HepG2 (cell line): ENCODE measurements around the gene RIF1.

ENCODE experiments used
- ATF7-NPFF ChIP-seq: sonication (generic); formaldehyde crosslinking; IDR thresholded peaks from 2 replicates; pipeline ENCODE4 v1.8.1; 2023; ENCODE audit warnings: mild to moderate bottlenecking, low read depth, missing genetic modification reagents, moderate library complexity
- CTCF ChIP-seq: sonication (generic); formaldehyde crosslinking; IDR thresholded peaks from 2 replicates; pipeline ENCODE4 v1.5.0; 2020; ENCODE audit warnings: mild to moderate bottlenecking, missing genetic modification reagents, moderate library complexity
- HMG20B ChIP-seq: conservative IDR thresholded peaks from 2 replicates; pipeline ENCODE4 v1.6.1; 2016; ENCODE audit warnings: missing genetic modification reagents, missing compliant biosample characterization
- SOX5 ChIP-seq: IDR thresholded peaks from 2 replicates; pipeline ENCODE4 v1.6.1; 2016; ENCODE audit warnings: borderline replicate concordance
- ZNF407 ChIP-seq: sonication (generic); formaldehyde crosslinking; IDR thresholded peaks from one replicate; pipeline ENCODE4 v1.5.1; 2020; ENCODE audit warnings: mild to moderate bottlenecking, missing genetic modification reagents; ENCODE audit errors: not compliant biosample characterization
- ZNF605 ChIP-seq: sonication (generic); formaldehyde crosslinking; IDR thresholded peaks from 2 replicates; pipeline ENCODE4 v1.8.0; 2022; ENCODE audit warnings: mild to moderate bottlenecking, missing genetic modification reagents
- TF ChIP-seq, protein P1 (sequence below): sonication (generic); formaldehyde crosslinking; IDR thresholded peaks from 2 replicates; pipeline ENCODE4 v1.8.1; 2023; ENCODE audit warnings: missing genetic modification reagents, inconsistent platforms, borderline replicate concordance

DNA sequence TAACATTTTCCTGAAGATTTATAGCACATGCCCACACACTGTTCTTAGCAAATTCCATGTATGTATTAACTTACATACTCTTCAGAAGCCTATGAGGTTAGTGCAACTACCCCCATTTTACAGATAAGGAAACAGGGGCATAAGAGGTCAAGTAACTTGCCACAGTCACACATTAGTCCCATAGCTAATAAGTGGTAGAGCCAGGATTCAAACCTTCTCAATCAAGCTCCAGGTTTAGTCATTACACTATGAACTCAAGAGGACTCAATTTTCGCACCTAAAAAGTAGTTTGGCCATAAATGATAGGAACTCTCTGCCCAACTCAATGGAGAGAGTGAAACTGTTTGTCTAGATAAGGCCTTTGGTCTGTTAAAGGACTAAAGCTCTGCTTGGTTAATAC, 9.7 kb upstream of the RIF1 start:
- TF ChIP-seq ZNF407 (CRISPR knock-in tag) (no peak), HMG20B (CRISPR knock-in tag) (no peak), SOX5 (CRISPR knock-in tag) (no peak), CTCF (CRISPR knock-in tag) (no peak), ATF7-NPFF (CRISPR knock-in tag) (no peak), ZNF605 (CRISPR knock-in tag) (no peak)
- TF ChIP-seq, protein P1, sequence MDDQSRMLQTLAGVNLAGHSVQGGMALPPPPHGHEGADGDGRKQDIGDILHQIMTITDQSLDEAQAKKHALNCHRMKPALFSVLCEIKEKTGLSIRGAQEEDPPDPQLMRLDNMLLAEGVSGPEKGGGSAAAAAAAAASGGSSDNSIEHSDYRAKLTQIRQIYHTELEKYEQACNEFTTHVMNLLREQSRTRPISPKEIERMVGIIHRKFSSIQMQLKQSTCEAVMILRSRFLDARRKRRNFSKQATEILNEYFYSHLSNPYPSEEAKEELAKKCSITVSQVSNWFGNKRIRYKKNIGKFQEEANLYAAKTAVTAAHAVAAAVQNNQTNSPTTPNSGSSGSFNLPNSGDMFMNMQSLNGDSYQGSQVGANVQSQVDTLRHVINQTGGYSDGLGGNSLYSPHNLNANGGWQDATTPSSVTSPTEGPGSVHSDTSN (CRISPR knock-in tag): no peak
